Measurements from ENCODE around the gene OR2L2.
"Not testable (repeated sequence)": the region's sequence is repeated elsewhere in the genome, so short reads cannot be mapped to it uniquely, and the experiment has no call there.

OR2L2 gene

GRCh38 chr1:248047008-248047407 is 17.1 kb downstream of the OR2L2 start:
- Histone ChIP-seq H3K9me3 (ENCODE audit: control insufficient read depth, low read length) (no peaks in the 10 kb centered on the region), H3K36me3 (ENCODE audit: control insufficient read depth, insufficient read depth, low read length) (no peaks in the 10 kb centered on the region), H3K27me3 (replicated peaks; ENCODE audit: control insufficient read depth, insufficient read depth, low read length, poor library complexity, severe bottlenecking) (no peaks in the 10 kb centered on the region), H3K4me3 (ENCODE audit: insufficient read depth, low read depth, low read length, poor library complexity, severe bottlenecking) (no peak overlapping the region), H3K4me1 (ENCODE audit: control insufficient read depth, insufficient read depth, low read length, poor library complexity, severe bottlenecking) (no peaks in the 10 kb centered on the region), H3K27ac (ENCODE audit: insufficient read depth, low read length, poor library complexity, severe bottlenecking) (no peak overlapping the region)
- DNase-seq, result no peak

- no peaks in the 10 kb centered on the region for H3K9me3 ChIP-seq (ENCODE audit: control insufficient read depth, low read length)
- H3K4me3 ChIP-seq (ENCODE audit: insufficient read depth, low read depth, low read length, poor library complexity, severe bottlenecking), result no peak overlapping the region
- no peak for DNase-seq
- no peaks in the 10 kb centered on the region for H3K4me1 ChIP-seq (ENCODE audit: control insufficient read depth, insufficient read depth, low read length, poor library complexity, severe bottlenecking)
- H3K36me3 ChIP-seq (ENCODE audit: control insufficient read depth, insufficient read depth, low read length), result no peaks in the 10 kb centered on the region
- H3K27ac ChIP-seq (ENCODE audit: insufficient read depth, low read length, poor library complexity, severe bottlenecking), result no peak overlapping the region
- no peaks in the 10 kb centered on the region for H3K27me3 ChIP-seq (replicated peaks; ENCODE audit: control insufficient read depth, insufficient read depth, low read length, poor library complexity, severe bottlenecking)
Measured at GRCh38 chr1:248054671-248055070, 24.8 kb downstream of the OR2L2 start.

GRCh38 chr1:248055261-248055660 is 25.4 kb downstream of the OR2L2 start:
- Histone ChIP-seq H3K4me3 (ENCODE audit: insufficient read depth, low read depth, low read length, poor library complexity, severe bottlenecking) (no peak overlapping the region), H3K9me3 (ENCODE audit: control insufficient read depth, low read length) (no peaks in the 10 kb centered on the region), H3K27me3 (replicated peaks; ENCODE audit: control insufficient read depth, insufficient read depth, low read length, poor library complexity, severe bottlenecking) (no peaks in the 10 kb centered on the region), H3K4me1 (ENCODE audit: control insufficient read depth, insufficient read depth, low read length, poor library complexity, severe bottlenecking) (no peaks in the 10 kb centered on the region), H3K27ac (ENCODE audit: insufficient read depth, low read length, poor library complexity, severe bottlenecking) (no peak overlapping the region), H3K36me3 (ENCODE audit: control insufficient read depth, insufficient read depth, low read length) (no peaks in the 10 kb centered on the region)
- DNase-seq, result no peak

DNA sequence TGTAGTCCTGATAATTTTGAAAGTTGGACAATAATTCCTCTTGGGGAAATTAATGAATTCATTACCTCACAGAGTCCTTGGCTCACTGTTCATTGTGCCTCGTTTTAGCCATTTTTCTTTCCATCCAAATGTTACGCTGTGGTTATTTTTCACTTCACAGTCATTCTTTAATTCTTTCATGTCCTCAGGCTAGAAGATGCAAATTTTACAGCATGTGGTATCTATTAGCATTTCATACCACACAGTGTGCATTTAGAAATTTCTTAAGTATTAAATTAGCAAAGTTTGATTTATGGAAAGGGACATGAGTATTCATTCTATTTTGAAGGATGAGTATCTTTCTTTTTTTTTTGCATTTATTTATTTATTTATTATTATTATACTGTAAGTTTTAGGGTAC is 35.2 kb downstream of the OR2L2 start:
- Histone ChIP-seq H3K4me3 (ENCODE audit: insufficient read depth, low read depth, low read length, poor library complexity, severe bottlenecking) (no peak overlapping the region), H3K36me3 (ENCODE audit: control insufficient read depth, insufficient read depth, low read length) (no peaks in the 10 kb centered on the region), H3K9me3 (ENCODE audit: control insufficient read depth, low read length) (no peaks in the 10 kb centered on the region), H3K27me3 (replicated peaks; ENCODE audit: control insufficient read depth, insufficient read depth, low read length, poor library complexity, severe bottlenecking) (no peaks in the 10 kb centered on the region), H3K27ac (ENCODE audit: insufficient read depth, low read length, poor library complexity, severe bottlenecking) (no peak overlapping the region), H3K4me1 (ENCODE audit: control insufficient read depth, insufficient read depth, low read length, poor library complexity, severe bottlenecking) (no peaks in the 10 kb centered on the region)
- DNase-seq, result no peak

DNA sequence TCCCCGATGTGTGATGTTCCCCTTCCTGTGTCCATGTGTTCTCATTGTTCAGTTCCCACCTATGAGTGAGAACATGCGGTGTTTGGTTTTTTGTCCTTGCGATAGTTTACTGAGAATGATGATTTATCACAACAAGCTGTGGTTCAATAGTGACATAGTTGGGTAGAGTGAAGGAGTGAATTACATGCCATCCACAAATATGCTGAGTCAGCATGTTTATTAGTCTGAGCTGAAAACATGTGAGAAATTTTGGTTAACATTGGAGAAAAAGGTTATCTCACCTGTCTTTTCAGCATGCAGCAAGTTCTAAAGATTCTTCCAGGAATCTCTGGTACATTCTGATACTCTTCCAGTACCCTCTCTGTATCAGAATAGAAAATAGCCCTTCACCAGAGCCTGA is 35.7 kb downstream of the OR2L2 start:
- Histone ChIP-seq H3K4me1 (ENCODE audit: control insufficient read depth, insufficient read depth, low read length, poor library complexity, severe bottlenecking) (no peaks in the 10 kb centered on the region), H3K9me3 (ENCODE audit: control insufficient read depth, low read length) (no peaks in the 10 kb centered on the region), H3K27ac (ENCODE audit: insufficient read depth, low read length, poor library complexity, severe bottlenecking) (no peak overlapping the region), H3K36me3 (ENCODE audit: control insufficient read depth, insufficient read depth, low read length) (no peaks in the 10 kb centered on the region), H3K4me3 (ENCODE audit: insufficient read depth, low read depth, low read length, poor library complexity, severe bottlenecking) (no peak overlapping the region), H3K27me3 (replicated peaks; ENCODE audit: control insufficient read depth, insufficient read depth, low read length, poor library complexity, severe bottlenecking) (no peaks in the 10 kb centered on the region)
- no peak for DNase-seq

- not testable (repeated sequence) for H3K27me3 ChIP-seq (replicated peaks; ENCODE audit: control insufficient read depth, insufficient read depth, low read length, poor library complexity, severe bottlenecking); H3K9me3 ChIP-seq (ENCODE audit: control insufficient read depth, low read length); H3K4me1 ChIP-seq (ENCODE audit: control insufficient read depth, insufficient read depth, low read length, poor library complexity, severe bottlenecking); DNase-seq; H3K27ac ChIP-seq (ENCODE audit: insufficient read depth, low read length, poor library complexity, severe bottlenecking); H3K4me3 ChIP-seq (ENCODE audit: insufficient read depth, low read depth, low read length, poor library complexity, severe bottlenecking); H3K36me3 ChIP-seq (ENCODE audit: control insufficient read depth, insufficient read depth, low read length)
Measured at GRCh38 chr1:248083864-248084263, 54.0 kb downstream of the OR2L2 start.
